SK-N-SH (cell line): ENCODE results near the gene CENPX. TPM values are rescaled to one million over a fixed set of nuclear protein-coding genes. Genes with fewer than 3 reads are reported as not detected.

Experiments used
- CTCF ChIA-PET: fragments of 300-600, 350-600 bp; formaldehyde crosslinking; extraction: SDS; loops from one replicate; lab custom pipeline; 2021; lab: Yijun Ruan, JAX
- POLR2A ChIA-PET: fragments of 350-600 bp; sonication (Branson Sonifier 250); formaldehyde crosslinking; extraction: SDS; loops from one replicate; lab custom pipeline; 2020; ENCODE audit warnings: antibody characterized with exemption, inconsistent platforms; lab: Yijun Ruan, JAX
- DNase-seq: peaks from one replicate; pipeline ENCODE4 v3.0.0; 2012
- H2AFZ ChIP-seq: fragments of 200-600 bp; sonication (generic); 2 replicates; pipeline ENCODE4 v1.8.1; 2016; ENCODE audit warnings: antibody characterized with exemption, mild to moderate bottlenecking, low read depth
- H3F3A ChIP-seq: fragments of 200-600 bp; sonication (generic); replicated peaks from 2 replicates; pipeline ENCODE3; 2016; ENCODE audit warnings: antibody characterized with exemption, mild to moderate bottlenecking; ENCODE audit not compliant: insufficient read depth
- H3K27ac ChIP-seq, 2 experiments: fragments of 200-500 bp in 1 of 2; fragments of 200-600 bp in 1 of 2; sonication (Bioruptor generic) in 1 of 2; sonication (generic), shearing (Covaris generic) in 1 of 2; 2 replicates each; pipeline versions ENCODE4 v1.5.1 to v1.6.1; 2014 to 2016; ENCODE audit warnings: low read depth in 2 of 2, inconsistent platforms in 1 of 2, low read length in 1 of 2, mild to moderate bottlenecking in 1 of 2, mixed read lengths in 1 of 2
- H3K27me3 ChIP-seq: fragments of 200-600 bp; sonication (generic), shearing (Covaris generic); 2 replicates; pipeline ENCODE4 v1.6.1; 2016; ENCODE audit warnings: mixed run types; ENCODE audit not compliant: insufficient read depth
- H3K36me3 ChIP-seq, 2 experiments: fragments of 200-500 bp in 1 of 2; fragments of 200-600 bp in 1 of 2; sonication (Bioruptor generic) in 1 of 2; sonication (generic) in 1 of 2; replicated peaks in 1 of 2; 2 replicates each; pipeline versions ENCODE3 to v1.5.1; 2014 to 2016; ENCODE audit warnings: low read length in 1 of 2, mild to moderate bottlenecking in 1 of 2; ENCODE audit not compliant: insufficient read depth in 2 of 2, control insufficient read depth in 1 of 2
- H3K4me1 ChIP-seq, 2 experiments: fragments of 200-500 bp in 1 of 2; fragments of 200-600 bp in 1 of 2; sonication (Bioruptor generic) in 1 of 2; sonication (generic), shearing (Covaris generic) in 1 of 2; 2 replicates each; pipeline versions ENCODE4 v1.5.1 to v1.6.1; 2014 to 2016; ENCODE audit warnings: low read depth in 1 of 2, low read length in 1 of 2, mixed run types in 1 of 2; ENCODE audit not compliant: insufficient read depth in 2 of 2, control insufficient read depth in 1 of 2
- H3K4me2 ChIP-seq: fragments of 200-600 bp; sonication (generic), shearing (Covaris generic); 2 replicates; pipeline ENCODE4 v1.6.1; 2017; ENCODE audit warnings: mixed run types
- H3K4me3 ChIP-seq, 2 experiments: fragments of 200-500 bp in 1 of 2; fragments of 200-600 bp in 1 of 2; sonication (Bioruptor generic) in 1 of 2; sonication (generic), shearing (Covaris generic) in 1 of 2; 2 replicates each; pipeline versions ENCODE4 v1.5.1 to v1.8.1; 2014 to 2016; ENCODE audit warnings: low read depth in 2 of 2, inconsistent platforms in 1 of 2, low read length in 1 of 2, mild to moderate bottlenecking in 1 of 2, mixed read lengths in 1 of 2, moderate library complexity in 1 of 2
- H3K79me2 ChIP-seq: fragments of 200-600 bp; sonication (generic); 2 replicates; pipeline ENCODE4 v1.8.1; 2017; ENCODE audit warnings: mild to moderate bottlenecking; ENCODE audit not compliant: insufficient read depth
- H3K9ac ChIP-seq: fragments of 200-600 bp; sonication (generic); 2 replicates; pipeline ENCODE4 v1.6.1; 2017; ENCODE audit warnings: mixed run types
- H3K9me2 ChIP-seq: fragments of 200-600 bp; sonication (generic); 2 replicates; pipeline ENCODE4 v1.6.1; 2017; ENCODE audit warnings: mixed run types
- H3K9me3 ChIP-seq: fragments of 200-600 bp; sonication (generic); 2 replicates; pipeline ENCODE4 v1.6.1; 2017; ENCODE audit warnings: mixed run types, mild to moderate bottlenecking, moderate library complexity
- H4K20me1 ChIP-seq: fragments of 200-600 bp; sonication (generic); 2 replicates; pipeline ENCODE4 v1.6.1; 2017; ENCODE audit warnings: mild to moderate bottlenecking, mixed run types; ENCODE audit not compliant: insufficient read depth
- ELF1 ChIP-seq: IDR thresholded peaks from 2 replicates; pipeline ENCODE4 v1.4.0; 2012
- EZH2phosphoT487 ChIP-seq: fragments of 200-600 bp; sonication (generic); IDR thresholded peaks from 2 replicates; pipeline ENCODE4 v1.6.1; 2017; ENCODE audit warnings: low read depth, mixed run types, mild to moderate bottlenecking, antibody characterized with exemption, moderate library complexity, borderline replicate concordance
- GABPA ChIP-seq: IDR thresholded peaks from 2 replicates; pipeline ENCODE4 v1.4.0; 2012; ENCODE audit warnings: low read depth, mild to moderate bottlenecking
- GATA2 ChIP-seq: sonication (generic); formaldehyde crosslinking; IDR thresholded peaks from 2 replicates; pipeline ENCODE4 v1.5.0; 2020; ENCODE audit warnings: mild to moderate bottlenecking, missing genetic modification reagents
- JUND ChIP-seq: IDR thresholded peaks from 2 replicates; pipeline ENCODE4 v1.4.0; 2012
- MAX ChIP-seq: IDR thresholded peaks from 2 replicates; pipeline ENCODE4 v1.4.0; 2012; ENCODE audit warnings: low read depth
- MXI1 ChIP-seq: IDR thresholded peaks from 2 replicates; pipeline ENCODE4 v1.6.1; 2012; ENCODE audit warnings: mild to moderate bottlenecking, low read depth, low read length, improper control_type of control experiment
- NFIC ChIP-seq: IDR thresholded peaks from 2 replicates; pipeline ENCODE4 v1.4.0; 2012; ENCODE audit warnings: borderline replicate concordance
- SMC3 ChIP-seq: IDR thresholded peaks from 2 replicates; pipeline ENCODE4 v1.6.1; 2012; ENCODE audit warnings: low read depth, low read length, improper control_type of control experiment
- YY1 ChIP-seq: IDR thresholded peaks from 2 replicates; pipeline ENCODE4 v1.4.0; 2012; ENCODE audit warnings: low read depth, mild to moderate bottlenecking
- ZBTB33 ChIP-seq: IDR thresholded peaks from 2 replicates; pipeline ENCODE4 v1.4.0; 2012; ENCODE audit warnings: low read depth, borderline replicate concordance
- WGBS: methylation state at CpG from one replicate; pipeline ENCODE4 v1.1.6; 2017; ENCODE audit warnings: low lambda C conversion rate; 5-methylcytosine and 5-hydroxymethylcytosine counted together
- polyA plus RNA-seq, 3 experiments: library from polyadenylated mRNA; depleted of rRNA; stranded (reverse); fragments of >200 nt; gene quantifications; 2 replicates each; pipeline ENCODE4 v1.2.3, GENCODE V29; 2012
- TF ChIP-seq, protein P1 (sequence below): fragments of 200-600 bp; sonication (generic); IDR thresholded peaks from 2 replicates; pipeline ENCODE4 v1.6.1; 2017; ENCODE audit warnings: antibody characterized with exemption, mild to moderate bottlenecking, moderate library complexity
- TF ChIP-seq, protein P2 (sequence below): fragments of 150-350 bp; IDR thresholded peaks from 2 replicates; pipeline ENCODE4 v1.6.1; 2017; ENCODE audit warnings: antibody characterized with exemption, low read length, low read depth, borderline replicate concordance

Gene CENPX
- polyA plus RNA-seq, 1 of the 3 experiments (the other 2 are of a cell fraction): 255 TPM

GRCh38 chr17:82058230-82058854 is 35.7 kb upstream of the CENPX start:
- Histone ChIP-seq H3K4me2 (no peak overlapping the region), H3K9ac (no peak overlapping the region), H3K9me2 (no peaks in the 10 kb centered on the region), H3K36me3 (peaks cover 40 to 98% of the 10 kb centered on the region in 2 experiments), H4K20me1 (peaks cover 2% of the 10 kb centered on the region; the same call in 1 of the 2 replicates), H2AFZ (no peak overlapping the region), H3K27me3 (no peaks in the 10 kb centered on the region), H3F3A (peaks cover 33% of the 10 kb centered on the region), H3K9me3 (no peaks in the 10 kb centered on the region), H3K4me1 (peaks cover 0 to 10% of the 10 kb centered on the region in 2 experiments; a peak in 2 of 4 replicates), H3K79me2 (peaks cover 20% of the 10 kb centered on the region; the same call in 1 of the 2 replicates), H3K27ac (peak overlapping the region in 1 of 2 experiments; percentile 48; a peak in 1 of 4 replicates), H3K4me3 (no peak overlapping the region)
- DNase-seq: no peak
- 80% methylated on average over 14 of the region's 17 CpGs for WGBS
- CTCF ChIA-PET: interaction anchor here (1.0 to 2.8 kb wide), 5 partner anchors 21 to 98 kb away, joined by 3 to 10 read pairs (median 6); partner anchors contain the start of gene DCXR
- TF ChIP-seq, protein P1, sequence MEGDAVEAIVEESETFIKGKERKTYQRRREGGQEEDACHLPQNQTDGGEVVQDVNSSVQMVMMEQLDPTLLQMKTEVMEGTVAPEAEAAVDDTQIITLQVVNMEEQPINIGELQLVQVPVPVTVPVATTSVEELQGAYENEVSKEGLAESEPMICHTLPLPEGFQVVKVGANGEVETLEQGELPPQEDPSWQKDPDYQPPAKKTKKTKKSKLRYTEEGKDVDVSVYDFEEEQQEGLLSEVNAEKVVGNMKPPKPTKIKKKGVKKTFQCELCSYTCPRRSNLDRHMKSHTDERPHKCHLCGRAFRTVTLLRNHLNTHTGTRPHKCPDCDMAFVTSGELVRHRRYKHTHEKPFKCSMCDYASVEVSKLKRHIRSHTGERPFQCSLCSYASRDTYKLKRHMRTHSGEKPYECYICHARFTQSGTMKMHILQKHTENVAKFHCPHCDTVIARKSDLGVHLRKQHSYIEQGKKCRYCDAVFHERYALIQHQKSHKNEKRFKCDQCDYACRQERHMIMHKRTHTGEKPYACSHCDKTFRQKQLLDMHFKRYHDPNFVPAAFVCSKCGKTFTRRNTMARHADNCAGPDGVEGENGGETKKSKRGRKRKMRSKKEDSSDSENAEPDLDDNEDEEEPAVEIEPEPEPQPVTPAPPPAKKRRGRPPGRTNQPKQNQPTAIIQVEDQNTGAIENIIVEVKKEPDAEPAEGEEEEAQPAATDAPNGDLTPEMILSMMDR: no peak
- TF ChIP-seq, protein P2, sequence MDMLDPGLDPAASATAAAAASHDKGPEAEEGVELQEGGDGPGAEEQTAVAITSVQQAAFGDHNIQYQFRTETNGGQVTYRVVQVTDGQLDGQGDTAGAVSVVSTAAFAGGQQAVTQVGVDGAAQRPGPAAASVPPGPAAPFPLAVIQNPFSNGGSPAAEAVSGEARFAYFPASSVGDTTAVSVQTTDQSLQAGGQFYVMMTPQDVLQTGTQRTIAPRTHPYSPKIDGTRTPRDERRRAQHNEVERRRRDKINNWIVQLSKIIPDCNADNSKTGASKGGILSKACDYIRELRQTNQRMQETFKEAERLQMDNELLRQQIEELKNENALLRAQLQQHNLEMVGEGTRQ: no peak
- TF ChIP-seq EZH2phosphoT487 (no peak), SMC3 (no peak), ELF1 (no peak), ZBTB33 (no peak), GATA2 (no peak), MAX (no peak), GABPA (no peak), YY1 (no peak), NFIC (no peak), JUND (no peak), MXI1 (no peak)
- POLR2A ChIA-PET: interaction anchor here (0.6 to 1.3 kb wide), 7 partner anchors 18 to 212 kb away, joined by 3 to 4 read pairs (median 3); partner anchors contain the start of genes DCXR and RAC3
